GM12892 (cell line): Measurements from ENCODE around the gene GARS1.
"Not testable (repeated sequence)": the region's sequence is repeated elsewhere in the genome, so short reads cannot be mapped to it uniquely, and the experiment has no call there.

ENCODE experiments used
- POLR2A ChIP-seq: IDR thresholded peaks from 2 replicates; pipeline ENCODE4 v1.6.1; 2011; ENCODE audit warnings: low read depth, low read length, control low read depth
- POLR2AphosphoS5 ChIP-seq: IDR thresholded peaks from 2 replicates; pipeline ENCODE4 v1.6.1; 2011; ENCODE audit warnings: low read depth, low read length, control low read depth
- TAF1 ChIP-seq: IDR thresholded peaks from 2 replicates; pipeline ENCODE4 v1.6.1; 2011; ENCODE audit warnings: low read depth, mild to moderate bottlenecking, control low read depth, low read length, borderline replicate concordance

GRCh38 chr7:30642322-30642721 is 47.6 kb downstream of the GARS1 start:
- TF ChIP-seq POLR2A, TAF1, POLR2AphosphoS5: not testable (repeated sequence)
